ENCODE measurements around the gene LRRFIP1. TPM values are rescaled to one million over a fixed set of nuclear protein-coding genes. Genes with fewer than 3 reads are reported as not detected.

The LRRFIP1 gene
- polyA plus RNA-seq, 1 experiment: 50.4 TPM

GRCh38 chr2:237735798-237736197, 108.4 kb downstream of the LRRFIP1 start:
- POLR2A ChIA-PET: no interaction called here
- DNase-seq (ENCODE audit: low read depth): no peak
- TF ChIP-seq CTCF (IDR thresholded peaks at IDR 0.05; ENCODE audit: insufficient read depth, low read depth, low read length): no peak
- Histone ChIP-seq H3K4me3 (ENCODE audit: low read depth, low read length) (no peak overlapping the region), H3K36me3 (ENCODE audit: control insufficient read depth, insufficient read depth, low read length) (peaks cover 1% of the 10 kb centered on the region), H3K27me3 (ENCODE audit: control insufficient read depth, insufficient read depth, low read length) (no peaks in the 10 kb centered on the region)
- CTCF ChIA-PET: interaction anchor here (0.9 kb wide), 1 partner anchor 9 kb away, joined by 4 read pairs; no protein-coding TSS in a partner anchor

DNA sequence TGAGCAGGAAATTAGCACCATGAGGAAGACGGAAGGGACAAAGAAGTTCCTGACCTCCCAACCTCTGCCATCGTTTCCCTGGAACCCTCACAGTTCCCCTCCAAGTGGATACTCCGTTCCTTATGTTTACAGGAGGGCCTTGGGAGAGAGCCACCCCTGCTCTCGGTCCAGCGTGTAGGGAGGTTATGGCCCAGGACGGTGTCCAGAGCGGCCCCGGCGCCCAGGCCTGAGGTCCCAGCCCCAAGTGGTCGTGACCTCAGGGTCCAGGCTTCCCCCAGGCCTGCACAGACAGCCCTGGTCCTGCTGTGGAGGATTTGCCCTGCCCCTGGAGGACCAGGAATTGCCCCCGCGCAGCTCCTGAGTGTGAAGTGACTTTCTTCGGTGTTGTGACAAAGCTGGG, 109.4 kb downstream of the LRRFIP1 start:
- Histone ChIP-seq H3K4me3 (ENCODE audit: low read depth, low read length) (no peak overlapping the region), H3K36me3 (ENCODE audit: control insufficient read depth, insufficient read depth, low read length) (peaks cover 1% of the 10 kb centered on the region), H3K27me3 (ENCODE audit: control insufficient read depth, insufficient read depth, low read length) (no peaks in the 10 kb centered on the region)
- ChIA-PET CTCF (interaction anchor here (1.1 to 1.2 kb wide), 2 partner anchors 135 to 155 kb away, joined by 3 to 6 read pairs; no protein-coding TSS in a partner anchor), POLR2A (no interaction called here)
- no peak for DNase-seq (ENCODE audit: low read depth)
- TF ChIP-seq CTCF (IDR thresholded peaks at IDR 0.05; ENCODE audit: insufficient read depth, low read depth, low read length): no peak

- ChIA-PET POLR2A (no interaction called here), CTCF (interaction anchor here (0.6 to 1.2 kb wide), 3 partner anchors 38 to 156 kb away, joined by 3 to 6 read pairs (median 3); no protein-coding TSS in a partner anchor)
- Histone ChIP-seq H3K4me3 (ENCODE audit: low read depth, low read length) (no peak overlapping the region), H3K36me3 (ENCODE audit: control insufficient read depth, insufficient read depth, low read length) (peaks cover 1% of the 10 kb centered on the region), H3K27me3 (ENCODE audit: control insufficient read depth, insufficient read depth, low read length) (no peaks in the 10 kb centered on the region)
- DNase-seq (ENCODE audit: low read depth): no peak
- TF ChIP-seq CTCF (IDR thresholded peaks at IDR 0.05; ENCODE audit: insufficient read depth, low read depth, low read length): no peak
These were observed 109.9 kb downstream of the LRRFIP1 start for GRCh38 chr2:237737196-237737865.

DNA sequence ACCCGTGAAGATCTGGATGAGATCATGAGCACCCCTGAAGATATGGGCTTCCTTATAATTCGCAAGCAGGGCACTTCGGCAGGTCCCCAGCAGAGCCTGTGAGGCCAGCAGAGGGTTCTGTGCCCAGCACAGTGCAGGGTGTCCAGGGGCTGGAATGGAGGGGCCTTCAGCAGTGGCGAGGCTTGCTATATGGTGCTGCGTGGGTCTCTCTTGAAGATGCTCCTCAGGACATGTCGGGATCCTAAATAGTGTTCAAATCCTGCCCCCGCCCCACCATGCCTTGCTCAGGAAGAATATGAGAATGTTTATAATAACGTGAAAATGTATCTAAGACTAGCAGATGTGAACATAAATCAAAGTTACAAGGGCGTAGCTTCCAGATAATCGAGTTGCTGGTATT, 110.9 kb downstream of the LRRFIP1 start:
- Histone ChIP-seq H3K27me3 (ENCODE audit: control insufficient read depth, insufficient read depth, low read length) (no peaks in the 10 kb centered on the region), H3K36me3 (ENCODE audit: control insufficient read depth, insufficient read depth, low read length) (peaks cover 1% of the 10 kb centered on the region), H3K4me3 (ENCODE audit: low read depth, low read length) (no peak overlapping the region)
- ChIA-PET POLR2A (no interaction called here), CTCF (no interaction called here)
- no peak for DNase-seq (ENCODE audit: low read depth)
- no peak for TF ChIP-seq CTCF (IDR thresholded peaks at IDR 0.05; ENCODE audit: insufficient read depth, low read depth, low read length)

GRCh38 chr2:237739101-237739500, 111.7 kb downstream of the LRRFIP1 start:
- H3K4me3 ChIP-seq (ENCODE audit: low read depth, low read length): no peak overlapping the region
- ChIA-PET POLR2A (no interaction called here), CTCF (interaction anchor here (0.8 to 1.2 kb wide), 2 partner anchors 61 to 158 kb away, joined by 3 to 6 read pairs; no protein-coding TSS in a partner anchor)
- no peak for TF ChIP-seq CTCF (IDR thresholded peaks at IDR 0.05; ENCODE audit: insufficient read depth, low read depth, low read length)
- no peak for DNase-seq (ENCODE audit: low read depth)
- H3K27me3 ChIP-seq (ENCODE audit: control insufficient read depth, insufficient read depth, low read length): no peaks in the 10 kb centered on the region
- H3K36me3 ChIP-seq (ENCODE audit: control insufficient read depth, insufficient read depth, low read length): peaks cover 1% of the 10 kb centered on the region
